Ovary (tissue), 9 donors: Measurements from ENCODE around the gene KDM3A. TPM values are rescaled to one million over a fixed set of nuclear protein-coding genes. Genes with fewer than 3 reads are reported as not detected.

Experiments
- DNase-seq, 5 donors: peaks; one replicate each; pipeline ENCODE4 v3.0.0-alpha.2; 2019 to 2020
- H3K27ac ChIP-seq, 2 donors: fragments of 200-600 bp; one replicate each; pipeline versions ENCODE4 v1.5.1 to v1.8.0; 2019 to 2022
- H3K27me3 ChIP-seq: fragments of 200-600 bp; one replicate; pipeline ENCODE4 v1.8.0; 2022
- H3K36me3 ChIP-seq: fragments of 200-600 bp; sonication (generic); one replicate; pipeline ENCODE4 v1.5.1; 2019
- H3K4me1 ChIP-seq: one replicate; pipeline ENCODE4 v1.8.1; 2013; ENCODE audit warnings: mild to moderate bottlenecking, moderate library complexity; ENCODE audit not compliant: insufficient read depth
- H3K4me3 ChIP-seq: fragments of 200-600 bp; sonication (generic); one replicate; pipeline ENCODE4 v1.5.1; 2017
- H3K9me3 ChIP-seq, 2 donors: fragments of 200-600 bp in 1 of 2; sonication (generic) in 1 of 2; one replicate each; pipeline versions ENCODE4 v1.5.1 to v1.8.1; 2013 to 2019; ENCODE audit warnings: mild to moderate bottlenecking in 1 of 2, moderate library complexity in 1 of 2
- CTCF ChIP-seq, 3 donors: fragments of 450-650 bp in 2 of 3; fragments of 200-600 bp in 1 of 3; IDR thresholded peaks; one replicate each; pipeline versions ENCODE4 v1.5.1 to v1.8.0; 2016 to 2022; ENCODE audit warnings: antibody characterized with exemption in 3 of 3, mild to moderate bottlenecking in 1 of 3
- EP300 ChIP-seq: sonication (generic); formaldehyde crosslinking; IDR thresholded peaks from one replicate; pipeline ENCODE4 v1.6.1; 2017; ENCODE audit warnings: antibody characterized with exemption
- POLR2A ChIP-seq: fragments of 450-650 bp; IDR thresholded peaks from one replicate; pipeline ENCODE4 v1.6.1; 2017; ENCODE audit warnings: antibody characterized with exemption, mild to moderate bottlenecking, moderate library complexity
- WGBS, 3 donors: extraction: QIAGEN DNeasy Blood & Tissue Kit in 1 of 3; methylation state at CpG; one replicate each; pipeline versions ENCODE4 v1.1.5 to v1.1.7; 2013 to 2017; 5-methylcytosine and 5-hydroxymethylcytosine counted together
- intact Hi-C, 4 donors: fragments of 100-400 bp; cut with DNase I; formaldehyde crosslinking; loops; one replicate each; pipeline versions ENCODE4 v1.11.0 to v1.15.1; 2022 to 2023
- polyA plus RNA-seq, 2 donors: library from polyadenylated mRNA; stranded (reverse); fragments of 200-250 nt in 1 of 2; fragments of 350-450 nt in 1 of 2; fragmentation: Illumina TruSeq in 1 of 2; extraction: RNeasy Lipid Tissue Mini Kit (QIAGEN cat#74804) in 1 of 2; gene quantifications; one replicate each; pipeline ENCODE4 v1.2.3, GENCODE V29; 2013 to 2014
- small RNA-seq: library from RNA; depleted of rRNA; stranded (forward); fragments of <200 nt; gene quantifications from one replicate; pipeline ENCODE3, GENCODE V24; 2016
- total RNA-seq, 7 donors: library from RNA; depleted of rRNA in 2 of 7; stranded (reverse); fragments of >200 nt in 2 of 7; fragmentation: NEBNext Ultra II Directional in 3 of 7; extraction: Animal tissue kit (Norgen Biotek cat#: 25700) in 3 of 7; gene quantifications; one replicate each; pipeline versions ENCODE4 v1.1.0 to v1.2.4, GENCODE V29; 2016 to 2023
- donor health status: DM: no; HTN: no; CAD: no; lungs with moderate emphysema.
- donor health status: DM: no; HTN: no; CAD: no.
- donor health status: Bipolar disorder and iron deficiency.
- donor health status: DM: yes; HTN: yes; CAD: no.
- donor health status: DM: no; HTN: no; CAD: no.
- donor health status: DM: yes; HTN: yes; CAD: no.

KDM3A gene
- total and polyA plus RNA-seq, 9 donors, result 23.3 to 58.4 (median 40.8) TPM

DNA sequence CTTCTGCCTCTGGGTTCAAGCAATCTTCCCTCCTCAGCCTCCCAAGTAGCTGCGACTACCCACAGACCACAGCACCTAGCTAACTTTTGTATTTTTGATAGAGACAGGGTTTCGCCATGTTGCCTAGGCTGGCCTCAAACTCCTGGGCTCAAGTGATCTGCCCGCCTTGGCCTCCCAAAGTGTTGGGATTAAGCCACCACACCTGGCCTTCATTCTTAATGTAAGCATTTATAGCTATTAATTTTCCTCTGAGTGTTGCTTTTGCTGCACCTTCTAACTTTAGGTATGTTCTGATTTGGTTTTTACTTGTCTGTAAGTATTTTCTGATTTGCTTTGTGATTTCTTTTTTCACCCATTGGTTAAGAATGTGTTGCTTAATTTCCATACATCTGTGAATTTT, 92.4 kb downstream of the KDM3A start:
- Histone ChIP-seq H3K4me1 (no peaks in the 10 kb centered on the region), H3K4me3 (no peak overlapping the region), H3K9me3 (no peaks in the 10 kb centered on the region), H3K27ac (no peak overlapping the region), H3K27me3 (no peaks in the 10 kb centered on the region), H3K36me3 (no peaks in the 10 kb centered on the region)
- intact Hi-C loops, result no loop called here
- TF ChIP-seq POLR2A (no peak), EP300 (no peak), CTCF (IDR thresholded peaks at IDR 0.05) (no peak)
- WGBS, 3 donors, result 95 to 98% (median 96%) methylated on average over 3 of the region's 3 CpGs
- DNase-seq, result no peak

- no peaks in the 10 kb centered on the region for H3K36me3 ChIP-seq
- DNase-seq, result no peak
- 10 to 17% (median 15%) methylated on average over 2 of the region's 2 CpGs for WGBS, 3 donors
- intact Hi-C loops, result no loop called here
- TF ChIP-seq POLR2A (no peak), EP300 (no peak), CTCF (IDR thresholded peaks at IDR 0.05) (no peak)
- H3K9me3 ChIP-seq, result no peaks in the 10 kb centered on the region
- H3K4me3 ChIP-seq, result no peak overlapping the region
- no peaks in the 10 kb centered on the region for H3K27me3 ChIP-seq
- no peaks in the 10 kb centered on the region for H3K4me1 ChIP-seq
- H3K27ac ChIP-seq, result no peak overlapping the region
These were observed 100.2 kb downstream of the KDM3A start for GRCh38 chr2:86541334-86541733.

Small RNA genes within 50 kb of the gene (small RNA-seq; reads per million reads assigned to genes)
- gene RNU6-640P, result not detected

Other genes starting within 250 kb of the KDM3A start
- gene IMMT, start 245.9 kb upstream of the KDM3A start, total RNA-seq, result 10 to 100 TPM; 22.8 to 64.9 (median 48.4) TPM
- gene IMMT, start 245.9 kb upstream of the KDM3A start, polyA plus RNA-seq, result 10 to 100 TPM; 30.6 to 99.4 TPM
- gene MRPL35, start 241.9 kb upstream of the KDM3A start, total RNA-seq, result 10 to 100 TPM in 6 of 7 donors, 1 to 10 TPM in 1; 9.5 to 29.7 (median 21.4) TPM
- 10 to 100 TPM; 18.6 to 49.1 TPM for gene MRPL35, start 241.9 kb upstream of the KDM3A start, polyA plus RNA-seq
- 10 to 100 TPM in 1 of 7 donors, 1 to 10 TPM in 3, under 1 TPM in 3; 0.58 to 35.7 (median 2.0) TPM for gene REEP1, start 103.7 kb upstream of the KDM3A start, total RNA-seq
- 10 to 100 TPM in 1 of 2 donors, 1 to 10 TPM in 1; 1.1 to 12.0 TPM for gene REEP1, start 103.7 kb upstream of the KDM3A start, polyA plus RNA-seq
- 100 to 1,000 TPM in 3 of 7 donors, 10 to 100 TPM in 4; 38.6 to 127 (median 94.2) TPM for gene CHMP3, start 122.1 kb downstream of the KDM3A start, total RNA-seq
- 100 to 1,000 TPM in 1 of 2 donors, 10 to 100 TPM in 1; 57.1 to 255 TPM for gene CHMP3, start 122.1 kb downstream of the KDM3A start, polyA plus RNA-seq
- 10 to 100 TPM; 24.9 to 38.4 (median 32.4) TPM for gene RNF103, start 182.5 kb downstream of the KDM3A start, total RNA-seq
- 10 to 100 TPM; 24.1 to 55.2 TPM for gene RNF103, start 182.5 kb downstream of the KDM3A start, polyA plus RNA-seq